Measurements from ENCODE around the gene QKI. TPM values are rescaled to one million over a fixed set of nuclear protein-coding genes. Genes with fewer than 3 reads are reported as not detected.

The QKI gene
- total and polyA plus RNA-seq, 2 of the 8 experiments (the other 6 are each of a cell fraction or from before 2014, with no cell fraction given) = 181 to 183 TPM

DNA sequence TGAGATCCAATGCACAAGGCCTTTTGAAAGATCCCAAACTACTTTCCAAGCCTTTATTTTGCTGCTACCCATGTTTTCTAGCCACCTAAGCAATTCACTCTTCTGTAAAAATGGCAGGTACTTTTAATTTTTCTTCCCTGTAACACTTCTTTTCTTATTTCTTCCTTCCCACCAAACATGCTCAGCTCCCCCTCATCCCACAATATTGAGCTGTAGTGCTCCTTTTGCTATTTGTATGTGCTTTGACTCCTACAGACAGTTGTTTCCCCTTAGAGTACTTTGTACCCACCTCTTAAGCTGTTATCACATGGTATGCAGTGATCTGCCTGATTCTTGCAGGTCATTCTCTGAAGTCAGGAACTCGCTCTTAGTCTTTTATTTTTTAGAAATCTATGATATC, 49.3 kb downstream of the QKI start:
- Histone ChIP-seq H4K20me1 (replicated peaks in 1 of 2; ENCODE audit: control insufficient read depth in 1 of 2, insufficient read depth in 2 of 2, low read length in 2 of 2) (peaks cover 7 to 10% of the 10 kb centered on the region in 2 experiments), H2AK5ac (ENCODE audit: low read depth, low read length) (no peak overlapping the region), H3K36me3 (ENCODE audit: control insufficient read depth in 2 of 4, insufficient read depth in 4 of 4, low read length in 3 of 4) (no peaks in the 10 kb centered on the region; a peak in 2 of 8 replicates), H2BK15ac (ENCODE audit: low read length) (no peak overlapping the region), H2BK20ac (ENCODE audit: low read length) (no peak overlapping the region), H3K4me3 (ENCODE audit: extremely low read depth in 1 of 4, insufficient read depth in 2 of 4, low read depth in 3 of 4, low read length in 4 of 4) (no peak overlapping the region), H3K23ac (ENCODE audit: insufficient read length) (no peak overlapping the region), H3K9me3 (ENCODE audit: insufficient read depth in 2 of 2, low read depth in 1 of 2, low read length in 1 of 2) (no peaks in the 10 kb centered on the region), H3K79me2 (ENCODE audit: control insufficient read depth in 1 of 2, insufficient read depth in 2 of 2, low read length in 2 of 2) (peaks cover 5 to 95% of the 10 kb centered on the region in 2 experiments), H2AFZ (ENCODE audit: low read length) (no peak overlapping the region), H3K27me3 (replicated peaks in 1 of 4; ENCODE audit: control insufficient read depth in 3 of 4, extremely low read depth in 1 of 4, insufficient read depth in 3 of 4, low read length in 3 of 4) (no peaks in the 10 kb centered on the region), H3K79me1 (ENCODE audit: low read depth, low read length) (no peaks in the 10 kb centered on the region; the same call in 1 of the 2 replicates), H3K4me1 (replicated peaks in 1 of 4; ENCODE audit: control insufficient read depth in 3 of 4, insufficient read depth in 4 of 4, low read length in 3 of 4) (peaks cover 0 to 5% (median 4%) of the 10 kb centered on the region in 4 experiments; a peak in 4 of 7 replicates), H3K23me2 (ENCODE audit: low read depth, low read length) (no peaks in the 10 kb centered on the region), H3K4ac (replicated peaks; ENCODE audit: insufficient read length, low read depth, low read length) (no peak overlapping the region), H4K8ac (ENCODE audit: extremely low read depth, insufficient read depth, low read length) (no peak overlapping the region), H3K56ac (replicated peaks; ENCODE audit: insufficient read length, low read depth, low read length) (no peak overlapping the region), H3K9ac (replicated peaks in 1 of 4; ENCODE audit: extremely low read depth in 1 of 4, low read depth in 3 of 4, low read length in 3 of 4) (no peak overlapping the region), H3K4me2 (ENCODE audit: insufficient read depth in 1 of 2, low read depth in 2 of 2, low read length in 2 of 2) (no peak overlapping the region), H3K18ac (ENCODE audit: extremely low read depth, low read length) (no peak overlapping the region), H3K27ac (ENCODE audit: low read depth, low read length) (no peak overlapping the region), H2BK120ac (replicated peaks; ENCODE audit: low read depth, low read length) (no peak overlapping the region), H2BK12ac (ENCODE audit: low read depth, low read length) (no peak overlapping the region), H4K91ac (replicated peaks; ENCODE audit: insufficient read length, low read length) (no peak overlapping the region), H2BK5ac (ENCODE audit: low read depth, low read length) (no peak overlapping the region), H4K5ac (ENCODE audit: insufficient read length, low read depth, low read length) (no peak overlapping the region), H3K14ac (ENCODE audit: insufficient read length) (no peak overlapping the region)
- CTCF ChIA-PET (ENCODE audit: partially characterized antibody) = no interaction called here
- POLR2A ChIA-PET (ENCODE audit: partially characterized antibody) = no interaction called here
- WGBS, 2 experiments (ENCODE audit: extremely low coverage in 1 of 2, insufficient coverage in 1 of 2, insufficient read length in 1 of 2, insufficient replicate concordance in 2 of 2, low coverage in 1 of 2, low lambda C conversion rate in 2 of 2, missing lambda C conversion rate in 1 of 2) = 91% methylated on average over 1 of the region's 1 CpG; no CpG with 5 or more reads in 1 of the 2 experiments
- FAIRE-seq (no peak), DNase-seq (ENCODE audit: low read depth in 1 of 2, low spot score in 2 of 2) (no peak)
- TF ChIP-seq NRF1 (IDR thresholded peaks at IDR 0.05; ENCODE audit: low read depth, low read length) (no peak), CHD1 (IDR thresholded peaks at IDR 0.05; ENCODE audit: low read depth, low read length) (no peak), SAP30 (IDR thresholded peaks at IDR 0.05; ENCODE audit: insufficient read depth, insufficient replicate concordance, low read length) (no peak), CBX8 (IDR thresholded peaks at IDR 0.05; ENCODE audit: borderline replicate concordance, low read depth, low read length) (no peak), POLR2A (IDR thresholded peaks at IDR 0.05; ENCODE audit: control extremely low read depth in 1 of 2, low read depth in 2 of 2, low read length in 2 of 2) (no peak), POLR2AphosphoS5 (IDR thresholded peaks at IDR 0.05; ENCODE audit: low read depth, low read length) (no peak), TBP (IDR thresholded peaks at IDR 0.05; ENCODE audit: low read depth, low read length) (no peak), RAD21 (IDR thresholded peaks at IDR 0.05 in 1 of 2, conservative IDR thresholded peaks at IDR 0.05 in 1 of 2; ENCODE audit: low read depth in 2 of 2, low read length in 2 of 2) (no peak)
- TF ChIP-seq, protein P1, sequence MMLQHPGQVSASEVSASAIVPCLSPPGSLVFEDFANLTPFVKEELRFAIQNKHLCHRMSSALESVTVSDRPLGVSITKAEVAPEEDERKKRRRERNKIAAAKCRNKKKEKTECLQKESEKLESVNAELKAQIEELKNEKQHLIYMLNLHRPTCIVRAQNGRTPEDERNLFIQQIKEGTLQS (IDR thresholded peaks at IDR 0.05; ENCODE audit: insufficient read depth, low read depth, low read length) = no peak
- TF ChIP-seq, protein P2, sequence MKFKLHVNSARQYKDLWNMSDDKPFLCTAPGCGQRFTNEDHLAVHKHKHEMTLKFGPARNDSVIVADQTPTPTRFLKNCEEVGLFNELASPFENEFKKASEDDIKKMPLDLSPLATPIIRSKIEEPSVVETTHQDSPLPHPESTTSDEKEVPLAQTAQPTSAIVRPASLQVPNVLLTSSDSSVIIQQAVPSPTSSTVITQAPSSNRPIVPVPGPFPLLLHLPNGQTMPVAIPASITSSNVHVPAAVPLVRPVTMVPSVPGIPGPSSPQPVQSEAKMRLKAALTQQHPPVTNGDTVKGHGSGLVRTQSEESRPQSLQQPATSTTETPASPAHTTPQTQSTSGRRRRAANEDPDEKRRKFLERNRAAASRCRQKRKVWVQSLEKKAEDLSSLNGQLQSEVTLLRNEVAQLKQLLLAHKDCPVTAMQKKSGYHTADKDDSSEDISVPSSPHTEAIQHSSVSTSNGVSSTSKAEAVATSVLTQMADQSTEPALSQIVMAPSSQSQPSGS (IDR thresholded peaks at IDR 0.05; ENCODE audit: low read length) = no peak
- TF ChIP-seq, protein P3, sequence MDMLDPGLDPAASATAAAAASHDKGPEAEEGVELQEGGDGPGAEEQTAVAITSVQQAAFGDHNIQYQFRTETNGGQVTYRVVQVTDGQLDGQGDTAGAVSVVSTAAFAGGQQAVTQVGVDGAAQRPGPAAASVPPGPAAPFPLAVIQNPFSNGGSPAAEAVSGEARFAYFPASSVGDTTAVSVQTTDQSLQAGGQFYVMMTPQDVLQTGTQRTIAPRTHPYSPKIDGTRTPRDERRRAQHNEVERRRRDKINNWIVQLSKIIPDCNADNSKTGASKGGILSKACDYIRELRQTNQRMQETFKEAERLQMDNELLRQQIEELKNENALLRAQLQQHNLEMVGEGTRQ (IDR thresholded peaks at IDR 0.05; ENCODE audit: low read length) = no peak
